ENCODE measurements around the gene TMEM40. TPM values are rescaled to one million over a fixed set of nuclear protein-coding genes. Genes with fewer than 3 reads are reported as not detected.

Gene TMEM40, protein sequence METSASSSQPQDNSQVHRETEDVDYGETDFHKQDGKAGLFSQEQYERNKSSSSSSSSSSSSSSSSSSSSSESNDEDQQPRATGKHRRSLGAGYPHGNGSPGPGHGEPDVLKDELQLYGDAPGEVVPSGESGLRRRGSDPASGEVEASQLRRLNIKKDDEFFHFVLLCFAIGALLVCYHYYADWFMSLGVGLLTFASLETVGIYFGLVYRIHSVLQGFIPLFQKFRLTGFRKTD
- polyA plus RNA-seq (ENCODE audit: low read depth in 6 of 6), result 1 to 10 TPM in 4 of 6 donors, under 1 TPM in 1, not detected in 1; 0.92 to 2.7 (median 2.2) TPM

DNA sequence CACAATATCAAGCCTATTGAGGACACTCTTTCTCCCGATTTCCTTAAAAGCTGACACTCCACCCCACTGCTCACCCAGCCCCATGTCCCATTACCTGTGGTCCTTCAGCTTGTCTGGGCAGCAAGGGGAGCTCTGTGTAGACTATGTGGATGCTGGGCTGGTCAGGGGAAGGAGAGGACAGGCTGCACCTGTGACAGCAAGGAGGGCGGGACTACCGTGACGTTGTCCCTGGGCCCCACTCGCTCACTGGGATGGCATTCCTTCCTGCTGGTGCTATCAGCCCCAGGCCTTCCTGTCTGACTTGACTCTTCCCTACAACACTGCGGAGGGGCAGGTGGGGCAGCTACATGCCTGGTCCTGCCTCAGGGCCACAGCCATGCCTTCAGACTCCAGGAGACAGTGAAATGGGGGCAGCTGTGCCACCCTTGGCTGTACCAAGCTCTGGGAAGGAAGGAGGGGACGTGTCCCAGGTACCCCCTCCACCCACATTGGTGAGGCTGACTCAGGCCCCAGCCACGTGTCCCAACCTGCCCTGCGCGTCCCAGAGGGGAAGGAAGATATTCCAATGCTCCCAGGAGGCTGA is at the start of gene TMEM40:
TMEM40 (minus strand) TSS at position 163 of the 583 bp plus-strand sequence. CDS start 9,427 bp downstream, outside the sequence.
- Mint-ChIP-seq H3K9me3 (peaks cover 0 to 1% (median 0%) of the 10 kb centered on the region in 7 donors), H3K4me1 (peaks cover 0 to 14% (median 12%) of the 10 kb centered on the region in 3 donors), H3K4me3 (no peak within 1 kb of the TSS), H3K27me3 (peaks cover 14 to 49% (median 32%) of the 10 kb centered on the region in 3 donors), H3K36me3 (no peaks in the 10 kb centered on the region), H3K27ac (peak within 1 kb of the TSS in 2 of 6 donors; percentile 26 to 65)
- DNase-seq, result no peak
- no peak for ATAC-seq (ENCODE audit: low read depth in 2 of 2)

DNA sequence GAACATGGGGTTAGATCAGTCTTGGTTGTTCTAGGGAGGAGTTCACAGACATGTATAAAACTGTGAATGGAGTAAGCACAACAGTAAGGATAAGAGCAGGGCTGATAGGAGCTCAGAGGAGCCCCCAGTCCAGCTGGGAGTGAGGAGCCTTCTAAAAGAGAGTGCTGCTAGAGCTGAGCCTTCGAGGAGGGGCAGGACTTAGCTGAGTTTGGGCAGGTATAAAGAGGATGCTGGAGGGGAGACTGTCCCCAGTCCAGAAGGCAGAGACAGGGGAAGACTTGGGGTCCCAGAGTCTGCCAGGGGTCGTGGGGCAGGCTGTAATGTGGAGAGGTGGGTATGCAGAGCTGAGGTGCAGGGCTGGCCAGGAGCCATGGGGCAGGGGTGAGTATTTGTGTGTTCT is 49.5 kb upstream of the TMEM40 start:
- H3K9me3 Mint-ChIP-seq, result no peaks in the 10 kb centered on the region
- peak overlapping the region in 5 of 8 donors; percentile 21 to 79 (median 43) for H3K4me3 Mint-ChIP-seq
- DNase-seq (no peak), ATAC-seq (ENCODE audit: low read depth in 2 of 2) (no peak)
- peak overlapping the region in 1 of 6 donors; percentile 62 for H3K27ac Mint-ChIP-seq
- H3K4me1 Mint-ChIP-seq, result peaks cover 0 to 10% (median 8%) of the 10 kb centered on the region in 3 donors
- H3K36me3 Mint-ChIP-seq, result no peaks in the 10 kb centered on the region
- H3K27me3 Mint-ChIP-seq, result peaks cover 0 to 6% (median 0%) of the 10 kb centered on the region in 3 donors

DNA sequence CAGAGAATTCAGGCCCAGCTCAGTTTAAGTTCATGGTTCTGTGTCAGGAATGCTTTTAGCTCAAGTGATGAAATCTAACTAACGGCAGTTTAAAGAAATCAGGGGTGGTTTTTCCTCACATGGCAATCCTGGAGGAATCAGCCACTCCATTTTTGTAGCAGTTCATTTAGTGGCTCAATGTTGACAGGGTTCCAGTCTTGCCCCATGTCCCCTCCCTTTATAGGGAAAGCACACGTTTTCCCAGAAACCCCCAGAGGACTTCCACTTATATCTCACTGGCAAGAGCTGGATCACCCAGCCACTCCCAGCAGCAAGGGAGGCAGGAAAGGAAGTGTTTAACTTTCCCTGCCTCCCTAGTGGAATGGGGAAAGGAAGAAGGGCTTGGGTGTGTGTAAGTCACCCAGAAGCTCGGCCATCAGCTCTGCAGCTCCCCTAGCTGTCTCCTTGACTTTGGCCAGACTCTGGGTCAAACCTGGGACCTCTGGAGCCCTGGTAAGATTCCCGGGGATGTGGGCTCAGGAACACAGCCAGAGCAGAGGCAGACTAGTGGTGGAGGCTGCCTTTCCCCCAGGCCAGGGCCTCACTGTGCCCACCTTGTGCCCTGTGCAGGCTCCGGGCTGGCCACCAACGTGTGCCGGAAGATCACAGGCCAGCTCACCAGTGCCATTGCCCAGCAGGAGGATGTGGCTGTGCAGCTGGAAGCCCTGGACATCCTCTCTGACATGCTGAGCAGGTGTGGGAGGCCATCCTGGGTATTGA is 48.7 kb upstream of the TMEM40 start:
- no peaks in the 10 kb centered on the region for H3K36me3 Mint-ChIP-seq
- H3K27ac Mint-ChIP-seq, result no peak overlapping the region
- peaks cover 0 to 10% (median 8%) of the 10 kb centered on the region in 3 donors for H3K4me1 Mint-ChIP-seq
- DNase-seq, result no peak
- ATAC-seq (ENCODE audit: low read depth in 2 of 2), result no peak
- peak overlapping the region in 1 of 8 donors; percentile 35 for H3K4me3 Mint-ChIP-seq
- H3K9me3 Mint-ChIP-seq, result no peaks in the 10 kb centered on the region
- H3K27me3 Mint-ChIP-seq, result peaks cover 0 to 6% (median 0%) of the 10 kb centered on the region in 3 donors

DNA sequence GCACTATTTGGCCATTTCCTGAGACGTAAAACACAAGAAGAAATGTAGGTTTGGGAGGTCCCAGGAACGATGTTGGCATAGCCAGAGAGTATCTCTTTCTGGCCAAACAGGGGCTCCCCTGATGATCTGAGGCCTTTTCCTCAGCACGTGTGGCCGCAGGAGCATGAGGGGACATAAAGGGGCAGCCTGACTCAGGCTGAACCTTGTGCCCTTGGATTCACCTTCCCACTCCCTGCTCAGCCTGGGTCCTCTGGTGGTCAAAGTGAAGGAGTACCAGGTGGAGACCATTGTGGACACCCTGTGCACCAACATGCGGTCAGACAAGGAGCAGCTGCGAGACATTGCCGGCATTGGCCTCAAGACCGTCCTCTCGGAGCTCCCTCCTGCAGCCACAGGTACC is 48.0 kb upstream of the TMEM40 start:
- no peaks in the 10 kb centered on the region for H3K9me3 Mint-ChIP-seq
- no peak overlapping the region for H3K27ac Mint-ChIP-seq
- H3K4me3 Mint-ChIP-seq, result no peak overlapping the region
- H3K36me3 Mint-ChIP-seq, result no peaks in the 10 kb centered on the region
- no peak for DNase-seq
- peaks cover 0 to 10% (median 8%) of the 10 kb centered on the region in 3 donors for H3K4me1 Mint-ChIP-seq
- peaks cover 0 to 6% (median 0%) of the 10 kb centered on the region in 3 donors for H3K27me3 Mint-ChIP-seq
- no peak for ATAC-seq (ENCODE audit: low read depth in 2 of 2)

DNA sequence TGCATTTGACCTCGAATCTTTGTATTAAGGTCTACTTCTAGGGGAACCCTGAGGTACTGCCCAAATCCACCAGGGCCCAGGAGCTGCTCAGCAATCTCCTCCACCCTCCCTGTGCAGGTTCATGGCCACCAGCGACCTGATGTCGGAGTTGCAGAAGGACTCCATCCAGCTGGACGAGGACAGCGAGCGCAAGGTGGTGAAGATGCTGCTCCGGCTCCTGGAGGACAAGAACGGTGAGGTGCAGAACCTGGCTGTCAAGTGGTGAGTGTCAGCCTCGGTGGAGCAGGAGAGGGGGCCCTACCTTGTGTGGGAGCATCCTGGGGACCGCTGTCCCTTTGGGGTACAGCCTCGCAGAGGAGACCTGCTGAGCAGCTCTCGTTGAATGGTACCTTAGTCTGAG is 44.3 kb upstream of the TMEM40 start:
- H3K4me1 Mint-ChIP-seq, result peaks cover under 1 to 3% (median 2%) of the 10 kb centered on the region in 3 donors
- H3K27ac Mint-ChIP-seq, result no peak overlapping the region
- no peaks in the 10 kb centered on the region for H3K9me3 Mint-ChIP-seq
- ATAC-seq (ENCODE audit: low read depth in 2 of 2) (no peak), DNase-seq (no peak)
- no peaks in the 10 kb centered on the region for H3K36me3 Mint-ChIP-seq
- H3K4me3 Mint-ChIP-seq, result no peak overlapping the region
- peaks cover 0 to 1% (median 0%) of the 10 kb centered on the region in 3 donors for H3K27me3 Mint-ChIP-seq

DNA sequence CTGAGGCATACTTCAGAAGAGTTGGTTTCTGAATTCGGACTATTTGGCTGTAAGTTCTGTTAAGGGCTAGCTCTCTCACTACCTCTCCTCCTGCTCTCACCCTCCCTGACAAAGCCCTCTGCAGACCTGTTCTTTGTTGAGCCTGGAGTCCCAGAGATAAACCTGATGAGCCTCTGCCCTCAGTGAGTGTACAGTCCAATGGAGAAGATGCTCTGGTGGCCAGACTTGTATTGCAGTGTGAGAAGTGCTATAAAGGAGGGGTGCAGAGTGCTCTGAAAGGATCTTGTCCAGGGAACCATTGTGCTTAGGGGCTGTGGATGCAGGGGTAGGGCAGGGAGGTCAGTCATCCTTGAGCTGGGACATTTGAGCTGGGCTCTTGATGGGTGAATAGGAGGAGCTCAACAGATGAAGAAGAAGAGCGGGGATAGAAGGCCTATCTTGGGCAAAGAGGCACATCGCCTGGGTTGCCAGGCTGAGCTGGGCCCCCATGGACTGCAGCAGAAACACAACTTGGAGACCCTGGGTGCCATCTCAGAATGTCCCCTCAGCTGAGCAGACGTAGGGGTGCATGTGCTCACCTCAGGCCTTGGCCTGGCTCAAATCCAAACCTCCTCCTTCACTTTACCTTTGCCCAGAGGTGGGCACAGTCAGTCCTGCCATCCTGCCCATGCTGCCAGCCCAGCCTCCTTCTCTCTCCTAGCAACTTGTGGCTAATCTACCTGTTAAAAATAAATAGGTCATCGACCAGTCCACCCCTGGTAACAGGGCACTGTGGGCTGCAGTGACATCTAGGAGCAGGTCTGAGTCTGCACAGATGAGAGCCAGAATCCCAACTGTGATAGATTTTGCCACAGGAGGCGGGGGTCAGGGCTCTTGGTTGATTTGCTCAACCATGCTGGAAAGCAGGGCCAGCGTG is 40.7 kb upstream of the TMEM40 start:
- peak overlapping the region in 1 of 6 donors; percentile 11 for H3K27ac Mint-ChIP-seq
- H3K27me3 Mint-ChIP-seq, result peaks cover 4 to 7% (median 5%) of the 10 kb centered on the region in 3 donors
- H3K9me3 Mint-ChIP-seq, result no peaks in the 10 kb centered on the region
- no peak overlapping the region for H3K4me3 Mint-ChIP-seq
- H3K4me1 Mint-ChIP-seq, result peaks cover 22 to 24% (median 24%) of the 10 kb centered on the region in 3 donors
- no peak for DNase-seq
- ATAC-seq (ENCODE audit: low read depth in 2 of 2), result no peak
- H3K36me3 Mint-ChIP-seq, result no peaks in the 10 kb centered on the region

DNA sequence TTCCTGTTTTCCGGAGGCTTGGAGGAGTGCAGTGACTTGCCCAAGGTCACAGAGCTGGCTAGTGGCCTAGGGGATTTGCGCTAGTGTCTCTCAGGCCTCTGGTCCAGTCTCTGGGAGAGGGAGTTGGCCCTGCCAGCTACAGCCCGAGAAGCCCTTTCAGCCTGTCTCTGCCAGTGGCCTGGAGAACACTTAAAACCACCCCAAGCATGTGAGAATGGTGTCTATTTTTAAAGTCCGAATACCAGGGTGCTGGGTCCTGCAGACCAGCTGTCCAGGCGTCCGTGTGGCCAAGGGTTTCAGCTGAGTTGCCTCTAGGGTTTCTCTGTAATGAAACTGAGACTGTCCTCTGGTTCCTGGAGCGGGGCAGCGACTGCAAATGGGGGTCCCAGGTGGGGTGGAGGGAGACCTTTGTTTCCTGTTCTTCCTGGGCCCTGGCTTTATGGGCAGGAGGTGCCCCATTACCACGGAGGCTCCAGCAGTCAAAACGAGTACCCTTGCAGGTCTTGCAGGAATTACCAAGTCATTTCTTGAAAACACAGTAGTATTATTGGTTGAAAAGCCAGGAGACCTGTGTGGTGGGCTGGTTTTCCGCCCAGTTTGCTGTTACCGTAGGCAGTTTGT is 39.6 kb upstream of the TMEM40 start:
- Mint-ChIP-seq H3K27ac (peak overlapping the region in 2 of 6 donors; percentile 19 to 74), H3K36me3 (no peaks in the 10 kb centered on the region), H3K9me3 (no peaks in the 10 kb centered on the region), H3K4me3 (peak overlapping the region in 3 of 8 donors; percentile 40 to 88 (median 84)), H3K27me3 (peaks cover 5 to 10% (median 9%) of the 10 kb centered on the region in 3 donors), H3K4me1 (peaks cover 22 to 24% (median 24%) of the 10 kb centered on the region in 3 donors)
- DNase-seq, result no peak
- no peak for ATAC-seq (ENCODE audit: low read depth in 2 of 2)

DNA sequence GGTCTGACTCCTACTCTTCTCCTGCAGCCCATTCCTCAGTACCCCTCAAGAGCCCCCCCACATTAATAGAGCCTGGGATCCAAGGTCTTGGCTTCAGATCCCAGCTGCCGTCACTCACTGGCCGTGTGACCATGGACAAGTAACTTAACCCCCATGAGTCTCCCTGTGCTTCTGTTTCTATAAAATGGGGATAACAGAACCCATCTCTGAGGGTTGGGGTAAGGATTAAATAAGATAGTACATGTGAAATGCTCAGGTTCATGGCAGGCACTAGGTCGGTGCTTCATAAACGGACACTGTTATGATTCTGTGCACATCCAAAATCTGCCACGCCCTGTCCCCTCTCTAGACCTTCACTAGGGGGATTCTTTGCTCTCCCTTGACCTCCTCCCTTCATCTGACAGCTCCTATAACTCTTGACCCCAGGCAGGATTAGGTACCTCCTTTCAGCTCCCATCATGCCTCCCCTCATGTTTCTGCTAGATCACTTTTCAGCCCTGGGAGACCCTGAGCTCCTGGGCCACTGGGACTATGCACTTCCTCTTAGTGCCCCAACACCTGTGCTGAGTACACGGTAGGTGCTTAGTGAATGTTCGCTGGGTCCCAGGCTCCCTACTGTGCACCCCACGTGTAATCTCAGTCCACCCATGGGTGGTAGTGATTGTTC is 39.0 kb upstream of the TMEM40 start:
- Mint-ChIP-seq H3K9me3 (no peaks in the 10 kb centered on the region), H3K4me1 (peaks cover 22 to 24% (median 24%) of the 10 kb centered on the region in 3 donors), H3K36me3 (no peaks in the 10 kb centered on the region), H3K27ac (peak overlapping the region in 1 of 6 donors; percentile 19), H3K27me3 (peaks cover 5 to 10% (median 9%) of the 10 kb centered on the region in 3 donors), H3K4me3 (peak overlapping the region; percentile 41 to 96 (median 86))
- DNase-seq (no peak), ATAC-seq (ENCODE audit: low read depth in 2 of 2) (peak; percentile 52 to 54)

DNA sequence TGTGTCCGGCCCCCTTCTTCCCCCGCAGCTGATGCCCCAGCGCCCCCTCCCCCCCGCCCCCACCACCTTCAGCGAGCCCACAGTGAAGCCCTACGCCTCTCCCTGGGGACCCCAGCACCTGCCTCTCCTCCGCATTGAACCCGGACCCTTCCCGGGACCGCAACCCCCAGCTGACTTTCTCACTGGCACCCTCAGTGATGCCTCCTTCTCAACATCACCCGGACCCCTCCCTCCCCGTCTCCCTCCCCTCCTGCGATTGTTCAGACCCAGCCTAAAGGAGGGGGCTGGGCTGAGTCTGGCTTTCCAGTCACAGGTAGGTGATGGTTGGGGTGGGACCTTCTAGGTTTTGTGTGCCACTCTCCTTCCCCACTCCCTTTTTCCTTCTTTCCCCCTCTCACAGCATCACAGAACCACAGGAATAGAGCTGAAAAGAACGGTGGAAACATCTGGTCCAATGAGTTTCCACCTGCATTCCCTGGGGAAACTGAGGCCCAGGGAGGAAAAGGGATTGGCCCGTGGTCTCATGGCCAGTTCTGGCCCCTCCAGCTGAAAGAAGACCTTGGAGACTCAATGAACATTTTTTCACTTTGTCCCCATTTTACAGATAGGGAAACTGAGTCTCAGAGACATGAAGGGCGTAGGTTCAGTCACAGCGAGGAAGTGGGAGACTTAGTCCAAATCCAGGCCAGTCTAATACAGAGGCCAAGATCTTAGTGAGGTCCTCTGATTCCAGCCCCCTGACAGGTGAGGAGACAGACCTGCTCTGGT is 38.2 kb upstream of the TMEM40 start:
- Mint-ChIP-seq H3K27ac (peak overlapping the region in 2 of 6 donors; percentile 19 to 29), H3K36me3 (no peaks in the 10 kb centered on the region), H3K27me3 (peaks cover 5 to 15% (median 9%) of the 10 kb centered on the region in 3 donors), H3K4me3 (peak overlapping the region; percentile 84 to 96 (median 89)), H3K4me1 (peaks cover 22 to 24% (median 24%) of the 10 kb centered on the region in 3 donors), H3K9me3 (peaks cover 0 to 2% (median 0%) of the 10 kb centered on the region in 7 donors)
- ATAC-seq (ENCODE audit: low read depth in 2 of 2) (peak; percentile 11 to 13), DNase-seq (no peak)

DNA sequence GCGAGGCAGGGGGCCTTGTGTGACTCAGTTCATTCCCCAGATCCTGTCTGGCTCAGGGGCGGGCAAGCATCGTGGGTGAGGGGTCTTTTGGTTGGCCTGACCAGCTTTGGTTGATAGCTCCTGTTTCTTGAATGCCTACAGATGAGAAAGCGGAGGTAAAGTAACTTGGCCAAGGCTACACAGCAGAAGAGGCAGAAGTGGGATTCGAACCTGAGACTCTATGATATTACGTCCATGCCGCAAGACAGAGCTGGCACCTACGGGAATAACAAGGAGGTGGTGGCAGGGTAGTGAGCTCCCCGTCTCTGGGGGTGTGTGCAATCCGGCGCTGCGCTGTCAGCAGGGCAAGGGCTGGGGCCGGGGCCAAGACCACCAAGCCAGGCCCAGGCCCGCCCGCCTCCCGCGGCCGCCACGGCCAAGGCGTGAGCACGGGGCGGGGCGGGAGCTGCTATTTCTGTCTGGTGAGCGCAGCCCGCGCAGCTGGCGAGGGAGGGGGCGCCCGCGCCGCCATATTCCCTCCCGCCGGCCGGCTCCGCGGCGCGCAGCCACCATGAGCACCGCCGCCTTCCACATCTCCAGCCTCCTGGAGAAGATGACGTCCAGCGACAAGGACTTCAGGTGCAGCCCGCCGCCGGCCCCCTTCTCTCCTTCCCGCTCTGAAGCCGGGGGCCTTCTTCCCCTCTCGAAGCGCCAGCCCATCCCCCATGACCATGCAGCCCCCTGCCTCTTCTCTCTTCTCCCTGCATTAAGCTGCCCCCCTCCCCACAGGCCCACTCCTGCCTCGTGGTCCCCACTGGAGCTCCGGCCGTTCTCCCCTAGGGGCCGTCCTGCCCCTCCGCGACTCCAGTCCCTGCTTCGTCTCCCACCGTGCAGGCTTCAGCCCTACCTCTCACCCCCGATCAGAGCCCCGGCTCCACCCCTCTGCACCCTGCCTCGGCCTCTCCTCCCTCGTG is 37.4 kb upstream of the TMEM40 start, which contains the start of gene CAND2:
CAND2 (plus strand) TSS at position 510 of the 953 bp plus-strand sequence; CDS start at position 551, 41 bp downstream.
- H3K36me3 Mint-ChIP-seq, result no peaks in the 10 kb centered on the region
- H3K4me3 Mint-ChIP-seq, result peak within 1 kb of the TSS; percentile 84 to 96 (median 89)
- peak within 1 kb of the TSS; percentile 19 to 93 (median 66) for H3K27ac Mint-ChIP-seq
- H3K27me3 Mint-ChIP-seq, result peaks cover 5 to 18% (median 9%) of the 10 kb centered on the region in 3 donors
- ATAC-seq (ENCODE audit: low read depth in 2 of 2), result peak; percentile 79 to 85
- H3K9me3 Mint-ChIP-seq, result peaks cover 0 to 2% (median 0%) of the 10 kb centered on the region in 7 donors
- peaks cover 22 to 24% (median 24%) of the 10 kb centered on the region in 3 donors for H3K4me1 Mint-ChIP-seq
- peak; percentile 39 for DNase-seq
